GM21528 (cell line): ENCODE results near the gene MYO7B.

Experiments
- ATAC-seq: cut with Tn5 transposase; IDR thresholded peaks from one replicate; pipeline ENCODE4 v1.9.1; 2021; ENCODE audit warnings: mild to moderate bottlenecking, moderate library complexity; ENCODE audit not compliant: unreplicated experiment, low FRiP score

MYO7B gene

DNA sequence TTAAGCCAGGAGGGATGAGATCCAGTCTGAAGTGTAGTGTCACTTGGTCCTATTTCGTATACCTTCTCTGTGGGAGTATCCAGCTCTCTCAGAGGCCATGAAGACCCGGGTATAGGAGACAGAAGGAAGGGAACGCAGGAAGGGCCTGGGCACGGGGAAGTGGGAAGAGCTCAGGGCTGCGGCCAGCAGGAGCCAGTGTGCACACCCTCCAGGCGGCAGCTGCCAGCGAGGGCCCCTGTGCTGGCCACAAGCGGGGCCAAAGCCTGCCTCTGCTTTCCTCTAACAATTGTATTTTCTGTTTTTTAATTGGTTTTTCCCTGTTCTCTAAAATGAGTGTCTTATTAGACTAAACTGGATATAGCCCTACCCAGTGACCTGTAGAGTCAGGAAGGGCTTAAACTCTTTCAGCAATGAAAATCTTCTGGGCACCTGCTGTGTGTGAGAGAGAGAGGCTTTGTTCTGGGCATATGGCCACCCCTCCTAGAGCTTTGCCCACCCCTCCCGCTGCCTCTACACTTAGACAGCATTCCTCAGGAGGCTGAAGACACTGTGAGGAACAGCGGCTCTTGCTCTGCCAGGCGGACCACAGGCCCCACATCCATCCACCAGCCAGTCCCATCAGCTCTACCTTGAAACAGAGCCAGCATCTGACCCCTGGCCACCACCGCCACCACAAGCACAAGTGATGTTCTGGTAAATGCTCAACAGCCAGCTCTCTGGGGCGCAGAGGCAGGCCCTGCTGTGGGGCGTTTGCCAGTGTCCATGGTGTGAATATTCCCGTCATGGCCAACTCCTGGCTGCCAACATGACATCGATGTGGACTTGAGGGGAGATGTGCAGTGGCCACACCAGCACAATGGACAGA is 120.0 kb downstream of the MYO7B start:
- no peak for ATAC-seq

- ATAC-seq: no peak
These were observed 121.2 kb downstream of the MYO7B start for GRCh38 chr2:127656569-127657231.

DNA sequence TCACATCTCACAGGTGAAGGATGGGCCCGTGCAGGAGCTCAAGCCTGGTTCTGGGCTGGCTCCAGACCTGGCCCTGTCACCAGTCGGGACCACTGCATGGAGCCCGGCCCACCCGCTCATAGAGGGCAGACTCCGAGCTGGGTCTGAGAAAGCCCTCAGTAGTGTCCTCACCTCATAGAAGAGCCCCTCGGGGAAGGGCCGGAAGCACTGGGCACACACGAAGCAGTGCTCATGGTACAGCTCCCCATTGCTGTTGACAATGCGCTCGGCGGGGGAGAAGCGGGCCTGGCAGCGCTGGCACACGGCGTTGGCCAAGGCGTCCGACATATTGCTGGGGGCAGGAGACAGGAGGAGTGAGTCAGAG is 121.7 kb downstream of the MYO7B start:
- no peak for ATAC-seq

DNA sequence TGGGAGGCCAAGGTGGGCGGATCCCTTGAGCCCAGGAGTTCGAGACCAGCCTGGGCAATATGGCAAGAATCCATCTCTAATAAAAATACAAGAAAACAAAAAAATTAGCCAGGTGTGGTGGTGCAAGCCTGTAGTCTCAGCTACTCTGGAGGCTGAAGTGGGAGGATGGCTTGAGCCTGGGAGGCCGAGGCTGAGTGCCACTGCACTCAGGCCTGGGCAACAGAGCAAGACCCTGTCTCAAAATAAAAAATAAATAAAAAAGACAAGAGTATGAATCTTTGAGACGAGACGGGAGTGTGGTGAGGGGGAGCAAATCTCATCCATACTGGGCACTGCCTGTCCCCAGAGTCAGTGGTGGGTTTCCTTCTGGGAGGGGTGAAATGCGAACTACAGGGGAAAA is 122.7 kb downstream of the MYO7B start:
- ATAC-seq: no peak

DNA sequence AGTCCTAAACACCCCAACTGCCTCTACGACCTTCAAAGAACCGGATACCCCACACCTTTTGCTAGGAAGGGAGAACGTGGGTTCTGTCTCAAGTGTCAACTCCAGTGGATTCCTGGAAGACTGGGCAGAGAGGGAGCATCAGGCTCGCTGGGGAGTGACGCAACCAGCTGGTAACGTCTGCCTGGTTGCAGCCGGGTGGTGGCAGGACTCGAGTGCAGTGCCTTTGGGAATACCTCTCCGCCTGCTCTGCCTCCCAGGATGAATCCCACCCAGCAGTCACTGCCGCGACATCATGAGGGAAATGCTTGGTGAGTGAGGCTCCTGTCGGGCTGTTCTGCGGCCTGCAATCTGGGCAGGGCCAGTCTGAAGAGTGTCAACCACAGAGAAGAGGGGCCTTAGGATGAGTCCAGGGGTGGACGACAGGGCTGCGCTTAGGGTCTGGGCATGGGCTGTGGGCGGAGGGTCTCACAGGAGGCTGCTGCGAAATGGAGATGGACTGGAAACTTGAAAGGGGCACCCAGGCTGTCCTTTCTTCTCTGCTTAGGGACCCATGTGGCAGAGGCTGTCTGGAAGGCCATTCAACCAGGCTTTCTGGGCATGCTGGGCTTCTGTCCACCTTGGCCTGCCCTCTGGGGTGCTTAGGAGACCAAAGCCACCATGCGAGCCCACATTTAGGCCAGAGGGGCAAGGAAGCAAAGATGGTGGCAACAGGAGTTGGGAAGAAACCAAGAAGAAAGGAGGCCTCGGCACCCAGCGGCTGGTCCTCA is 123.3 kb downstream of the MYO7B start:
- ATAC-seq: no peak

GRCh38 chr2:127659408-127660290 is 124.2 kb downstream of the MYO7B start:
- ATAC-seq: no peak

DNA sequence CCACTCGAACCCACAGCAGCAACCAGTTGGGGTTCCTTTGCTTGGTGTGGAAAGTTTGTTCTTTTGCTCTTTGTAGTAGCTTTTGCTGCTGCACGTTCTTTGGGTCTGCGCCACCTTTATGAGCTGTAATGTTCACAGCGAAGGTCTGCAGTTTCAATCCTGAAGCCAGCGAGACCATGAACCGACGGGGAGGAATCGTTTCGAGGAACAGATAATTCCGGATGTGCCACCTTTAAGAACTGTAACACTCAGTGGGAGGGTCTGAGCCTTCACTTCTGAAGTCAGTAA is 124.8 kb downstream of the MYO7B start:
- ATAC-seq: no peak

- ATAC-seq: no peak
These were observed 125.7 kb downstream of the MYO7B start for GRCh38 chr2:127661072-127661649.

- ATAC-seq: no peak
These were observed 126.5 kb downstream of the MYO7B start for GRCh38 chr2:127661949-127662510.

DNA sequence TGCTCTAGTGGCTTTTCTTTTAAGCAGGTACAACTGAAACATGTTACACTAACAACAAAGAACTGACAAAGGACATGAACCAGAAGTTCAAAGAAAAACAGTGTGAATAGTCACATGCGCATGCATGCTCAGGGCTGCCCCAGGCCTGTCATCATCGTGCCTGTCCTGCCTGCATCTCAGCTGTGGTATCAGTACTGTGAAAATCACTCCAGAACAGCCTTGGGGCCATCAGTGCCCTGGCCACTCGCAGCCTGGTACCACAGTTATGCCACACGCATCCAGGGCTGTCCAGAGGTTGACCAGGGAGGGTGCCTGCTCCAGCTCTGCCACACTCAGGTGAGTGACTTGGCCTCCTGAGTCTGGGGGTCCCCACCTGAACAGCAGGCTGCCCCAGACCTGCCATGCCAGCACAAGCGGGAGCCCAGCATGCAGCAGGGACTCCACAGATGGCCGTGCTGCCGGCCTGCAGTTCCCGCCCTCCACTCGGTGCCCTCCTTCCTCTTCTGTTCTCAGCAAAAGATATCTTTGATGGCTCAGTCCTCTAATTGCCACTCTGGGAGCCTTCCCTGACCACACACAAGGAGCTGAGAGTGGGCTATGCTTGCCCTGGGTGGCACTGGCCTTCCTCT is 127.6 kb downstream of the MYO7B start:
- ATAC-seq: no peak

GRCh38 chr2:127663566-127664064 is 128.1 kb downstream of the MYO7B start:
- no peak for ATAC-seq

GRCh38 chr2:127664065-127664894 is 128.8 kb downstream of the MYO7B start:
- ATAC-seq: no peak

GRCh38 chr2:127664895-127665225 is 129.4 kb downstream of the MYO7B start:
- no peak for ATAC-seq

DNA sequence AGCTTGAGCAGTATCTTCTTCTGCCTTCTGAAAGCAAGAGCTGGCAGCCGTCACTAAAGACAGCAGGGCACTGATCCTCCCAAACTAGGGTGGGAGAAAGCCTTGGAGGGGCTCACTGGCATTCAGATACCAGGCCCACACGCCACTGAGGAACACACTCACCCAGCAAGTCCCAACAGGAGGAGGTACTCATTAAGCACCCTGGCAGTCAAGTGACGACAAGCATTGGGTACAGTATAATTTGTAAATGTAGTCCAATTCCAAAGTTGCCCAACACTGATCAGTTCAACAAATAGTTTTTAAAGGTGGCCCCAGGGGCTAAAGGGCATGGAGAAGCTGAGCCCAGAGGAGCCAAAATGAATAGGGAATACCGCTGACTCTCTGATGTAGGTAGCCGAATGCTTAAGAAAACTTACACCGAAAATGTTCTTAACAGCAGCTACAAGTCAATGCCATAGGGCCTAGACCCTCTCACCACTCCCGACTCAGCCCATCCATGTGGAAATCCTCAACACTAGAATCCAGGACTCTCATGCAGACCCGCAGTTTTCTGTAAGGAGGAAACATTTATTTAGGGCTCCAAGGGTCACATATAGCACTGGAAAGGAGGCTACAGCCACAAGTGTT is 129.9 kb downstream of the MYO7B start:
- ATAC-seq: no peak

DNA sequence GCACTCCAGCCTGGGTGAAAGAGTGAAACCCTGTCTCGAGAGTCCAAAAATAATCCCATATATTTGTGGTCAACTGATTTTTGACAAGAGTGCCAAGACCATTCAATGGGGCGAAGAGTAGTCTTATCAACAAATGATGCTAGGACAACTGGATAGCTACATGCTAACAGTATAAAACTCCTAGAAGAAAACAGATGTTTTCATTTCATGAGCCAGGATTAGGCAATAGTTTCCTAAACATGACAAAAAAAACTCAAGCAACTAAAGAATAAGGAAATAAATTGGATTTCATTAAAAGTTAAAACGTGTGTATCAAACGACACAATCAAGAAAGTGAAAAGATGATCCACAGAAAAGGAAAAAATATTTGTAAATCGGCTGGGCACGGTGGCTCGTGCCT is 133.6 kb downstream of the MYO7B start:
- no peak for ATAC-seq

DNA sequence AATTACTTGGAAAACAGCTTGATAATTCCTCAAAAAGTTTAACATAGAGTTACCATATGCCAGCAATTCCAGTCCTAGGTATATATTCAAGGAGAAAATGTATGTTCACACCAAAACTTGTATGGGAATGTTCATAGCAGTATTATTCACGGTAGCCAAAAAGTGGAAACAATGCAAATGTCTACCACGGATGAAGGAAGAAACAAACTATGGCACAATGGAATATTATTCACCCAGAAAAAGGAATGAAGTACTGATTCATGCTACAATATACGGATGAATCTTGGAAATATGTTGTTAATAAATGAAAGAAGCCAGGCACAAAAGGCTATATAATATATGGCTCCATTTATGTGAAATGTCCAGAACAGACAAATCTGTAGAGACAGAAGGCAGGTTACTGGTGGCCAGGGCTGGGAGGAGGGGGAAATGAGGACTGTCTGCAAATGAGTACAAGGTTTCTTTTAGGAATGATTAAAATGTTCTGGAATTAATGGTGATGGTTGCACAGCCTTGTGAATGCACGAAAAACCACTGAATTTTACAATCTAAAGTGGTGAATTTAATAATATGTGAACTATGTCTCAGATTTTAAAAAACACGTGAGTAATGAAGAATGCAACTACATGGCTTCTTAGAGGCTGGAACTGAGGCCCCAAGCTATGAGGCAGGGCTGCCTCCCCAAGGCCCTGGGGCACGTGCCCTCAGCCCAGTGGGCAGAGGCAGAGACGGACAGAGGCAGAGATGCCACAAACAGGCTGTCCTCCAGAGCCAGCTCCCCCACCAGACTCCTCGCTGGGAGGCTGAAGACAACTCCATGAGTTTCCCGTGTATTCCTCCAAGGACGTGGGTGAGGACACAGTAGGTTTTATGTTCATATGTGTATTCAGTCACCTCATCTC is 134.8 kb downstream of the MYO7B start:
- no peak for ATAC-seq

DNA sequence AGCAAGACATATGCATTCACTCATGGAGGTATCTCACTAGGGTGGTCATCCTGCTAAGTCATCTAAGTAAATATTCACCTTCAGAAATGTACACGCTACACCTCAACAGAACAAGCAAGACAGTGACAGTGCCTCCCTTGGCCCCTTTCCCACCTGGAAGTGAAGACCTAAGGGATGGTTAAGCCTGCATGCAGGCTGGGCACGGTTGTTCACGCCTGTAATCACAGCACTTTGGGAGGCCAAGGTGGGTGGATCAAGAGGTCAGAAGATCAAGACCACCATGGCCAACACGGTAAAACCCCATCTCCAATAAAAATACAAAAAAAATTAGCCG is 135.4 kb downstream of the MYO7B start:
- no peak for ATAC-seq
